Measurements from ENCODE around the gene BTBD16. TPM values are rescaled to one million over a fixed set of nuclear protein-coding genes. Genes with fewer than 3 reads are reported as not detected.

Gene BTBD16
- total RNA-seq, 2 experiments from 2014 or later = 0.06 TPM; not detected in 1

GRCh38 chr10:122287570-122287969 is 16.5 kb downstream of the BTBD16 start:
- Histone ChIP-seq H3K4me2 (ENCODE audit: low read length) (no peak overlapping the region), H3K79me2 (ENCODE audit: insufficient read depth, low read depth, low read length) (no peaks in the 10 kb centered on the region), H3K9me2 (ENCODE audit: insufficient read depth, low read length) (no peaks in the 10 kb centered on the region), H3K27ac (ENCODE audit: low read depth, low read length, poor library complexity, severe bottlenecking) (no peak overlapping the region), H2AFZ (ENCODE audit: low read length) (no peak overlapping the region), H3K36me3 (ENCODE audit: insufficient read depth, low read length) (no peaks in the 10 kb centered on the region), H3K9me3 (ENCODE audit: low read length) (no peaks in the 10 kb centered on the region), H4K20me1 (ENCODE audit: insufficient read depth, low read length) (no peaks in the 10 kb centered on the region), H3K4me1 (ENCODE audit: insufficient read depth, low read length, poor library complexity, severe bottlenecking) (no peaks in the 10 kb centered on the region), H3K4me3 (ENCODE audit: low read depth, low read length, poor library complexity, severe bottlenecking) (no peak overlapping the region)
- BruUV-seq (replicated peaks) = no TSS peak
- TF ChIP-seq EZH2phosphoT487 (IDR thresholded peaks at IDR 0.05; ENCODE audit: borderline replicate concordance, low read depth, low read length) (no peak), CTCF (conservative IDR thresholded peaks at IDR 0.05; ENCODE audit: low read length) (no peak)
- intact Hi-C loops (cut with micrococcal nuclease; ENCODE audit: unreplicated experiment) = no loop called here
- DNase-seq (ENCODE audit: low spot score) = no peak
- CTCF ChIA-PET (ENCODE audit: unreplicated experiment) = no interaction called here
- POLR2A ChIA-PET = no interaction called here

- Histone ChIP-seq H3K4me1 (ENCODE audit: insufficient read depth, low read length, poor library complexity, severe bottlenecking) (no peaks in the 10 kb centered on the region), H3K79me2 (ENCODE audit: insufficient read depth, low read depth, low read length) (no peaks in the 10 kb centered on the region), H3K27ac (ENCODE audit: low read depth, low read length, poor library complexity, severe bottlenecking) (no peak overlapping the region), H3K4me3 (ENCODE audit: low read depth, low read length, poor library complexity, severe bottlenecking) (no peak overlapping the region), H3K9me3 (ENCODE audit: low read length) (no peaks in the 10 kb centered on the region), H3K9me2 (ENCODE audit: insufficient read depth, low read length) (no peaks in the 10 kb centered on the region), H3K4me2 (ENCODE audit: low read length) (no peak overlapping the region), H3K36me3 (ENCODE audit: insufficient read depth, low read length) (no peaks in the 10 kb centered on the region), H4K20me1 (ENCODE audit: insufficient read depth, low read length) (no peaks in the 10 kb centered on the region), H2AFZ (ENCODE audit: low read length) (no peak overlapping the region)
- POLR2A ChIA-PET = no interaction called here
- CTCF ChIA-PET (ENCODE audit: unreplicated experiment) = no interaction called here
- BruUV-seq (replicated peaks) = no TSS peak
- no peak for DNase-seq (ENCODE audit: low spot score)
- TF ChIP-seq EZH2phosphoT487 (IDR thresholded peaks at IDR 0.05; ENCODE audit: borderline replicate concordance, low read depth, low read length) (no peak), CTCF (conservative IDR thresholded peaks at IDR 0.05; ENCODE audit: low read length) (no peak)
- intact Hi-C loops (cut with micrococcal nuclease; ENCODE audit: unreplicated experiment) = no loop called here
These were observed 17.2 kb downstream of the BTBD16 start for GRCh38 chr10:122288262-122288661.

- no peak overlapping the region for H3K4me2 ChIP-seq (ENCODE audit: low read length)
- intact Hi-C loops (cut with micrococcal nuclease; ENCODE audit: unreplicated experiment) = no loop called here
- no peaks in the 10 kb centered on the region for H3K79me2 ChIP-seq (ENCODE audit: insufficient read depth, low read depth, low read length)
- no TSS peak for BruUV-seq (replicated peaks)
- no peak overlapping the region for H3K4me3 ChIP-seq (ENCODE audit: low read depth, low read length, poor library complexity, severe bottlenecking)
- no peaks in the 10 kb centered on the region for H3K9me3 ChIP-seq (ENCODE audit: low read length)
- H3K27ac ChIP-seq (ENCODE audit: low read depth, low read length, poor library complexity, severe bottlenecking) = no peak overlapping the region
- H4K20me1 ChIP-seq (ENCODE audit: insufficient read depth, low read length) = no peaks in the 10 kb centered on the region
- POLR2A ChIA-PET = no interaction called here
- H3K4me1 ChIP-seq (ENCODE audit: insufficient read depth, low read length, poor library complexity, severe bottlenecking) = no peaks in the 10 kb centered on the region
- CTCF ChIA-PET (ENCODE audit: unreplicated experiment) = no interaction called here
- H3K9me2 ChIP-seq (ENCODE audit: insufficient read depth, low read length) = no peaks in the 10 kb centered on the region
- H2AFZ ChIP-seq (ENCODE audit: low read length) = no peak overlapping the region
- TF ChIP-seq CTCF (conservative IDR thresholded peaks at IDR 0.05; ENCODE audit: low read length) = no peak
- no peak for TF ChIP-seq EZH2phosphoT487 (IDR thresholded peaks at IDR 0.05; ENCODE audit: borderline replicate concordance, low read depth, low read length)
- DNase-seq (ENCODE audit: low spot score) = no peak
- no peaks in the 10 kb centered on the region for H3K36me3 ChIP-seq (ENCODE audit: insufficient read depth, low read length)
These were observed 17.8 kb downstream of the BTBD16 start for GRCh38 chr10:122288917-122289316.
